ENCODE measurements around the gene CLEC2A. TPM values are rescaled to one million over a fixed set of nuclear protein-coding genes. Genes with fewer than 3 reads are reported as not detected.
"Not testable (repeated sequence)": the region's sequence is repeated elsewhere in the genome, so short reads cannot be mapped to it uniquely, and the experiment has no call there.

The CLEC2A gene, protein sequence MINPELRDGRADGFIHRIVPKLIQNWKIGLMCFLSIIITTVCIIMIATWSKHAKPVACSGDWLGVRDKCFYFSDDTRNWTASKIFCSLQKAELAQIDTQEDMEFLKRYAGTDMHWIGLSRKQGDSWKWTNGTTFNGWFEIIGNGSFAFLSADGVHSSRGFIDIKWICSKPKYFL
- not detected for total RNA-seq
- long read RNA-seq, donor 1: 0 reads
- long read RNA-seq, donor 2: 0 reads

- intact Hi-C loops (cut with DNase I): no loop called here
- DNase-seq (ENCODE audit: low spot score): no peak
Observed at GRCh38 chr12:9932270-9932669, at the start of gene CLEC2A. Gene CLEC2A, minus strand, starts transcription at chr12:9932370. Its CDS starts 41 bp downstream, at chr12:9932329.

GRCh38 chr12:9980126-9980525 lies 48.0 kb upstream of the CLEC2A start:
- intact Hi-C loops (cut with DNase I): no loop called here
- no peak for DNase-seq (ENCODE audit: low spot score)

GRCh38 chr12:9977916-9978315 lies 45.7 kb upstream of the CLEC2A start:
- DNase-seq (ENCODE audit: low spot score): no peak
- intact Hi-C loops (cut with DNase I): no loop called here

GRCh38 chr12:9976626-9977025 lies 44.5 kb upstream of the CLEC2A start:
- DNase-seq (ENCODE audit: low spot score); intact Hi-C loops (cut with DNase I): not testable (repeated sequence)

DNA sequence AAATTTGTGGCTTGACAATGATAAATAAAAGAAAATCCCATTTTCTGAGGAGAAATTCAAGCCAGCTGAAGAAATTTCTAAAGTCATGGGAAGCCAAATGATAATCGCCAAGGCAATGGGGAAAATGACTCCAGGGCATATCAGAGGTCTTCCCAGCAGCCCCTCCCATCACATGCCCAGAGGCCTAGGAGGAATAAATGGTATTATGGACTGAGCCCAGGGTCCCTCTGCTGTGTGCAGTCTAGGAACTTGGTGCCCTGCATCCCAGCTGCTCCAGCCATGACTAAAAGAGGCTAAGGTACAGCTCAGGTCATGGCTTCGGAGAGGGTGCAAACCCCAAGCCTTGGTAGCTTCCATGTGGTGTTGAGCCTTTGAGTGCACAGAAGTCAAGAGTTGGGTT lies 43.4 kb upstream of the CLEC2A start:
- DNase-seq (ENCODE audit: low spot score): no peak
- intact Hi-C loops (cut with DNase I): no loop called here

DNA sequence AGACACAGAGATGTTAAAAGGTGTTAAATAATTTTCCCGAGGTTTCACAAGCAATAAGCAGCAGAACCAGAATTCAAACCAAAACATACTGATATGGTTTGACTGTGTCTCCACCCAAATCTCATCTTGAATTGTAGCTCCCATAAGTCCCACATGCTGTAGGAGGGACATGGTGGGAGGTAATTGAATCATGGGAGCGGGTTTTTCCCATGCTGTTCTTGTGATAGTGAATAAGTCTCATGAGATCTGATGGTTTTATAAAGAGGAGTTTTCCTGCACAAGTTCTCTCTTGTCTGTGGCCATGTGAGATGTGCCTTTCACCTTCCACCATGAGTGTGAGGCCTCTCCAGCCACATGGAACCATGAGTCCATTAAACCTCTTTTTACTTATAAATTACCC lies 42.6 kb upstream of the CLEC2A start:
- intact Hi-C loops (cut with DNase I); DNase-seq (ENCODE audit: low spot score): not testable (repeated sequence)

- DNase-seq (ENCODE audit: low spot score): no peak
- intact Hi-C loops (cut with DNase I): no loop called here
Observed at GRCh38 chr12:9973949-9974348, 41.8 kb upstream of the CLEC2A start.

DNA sequence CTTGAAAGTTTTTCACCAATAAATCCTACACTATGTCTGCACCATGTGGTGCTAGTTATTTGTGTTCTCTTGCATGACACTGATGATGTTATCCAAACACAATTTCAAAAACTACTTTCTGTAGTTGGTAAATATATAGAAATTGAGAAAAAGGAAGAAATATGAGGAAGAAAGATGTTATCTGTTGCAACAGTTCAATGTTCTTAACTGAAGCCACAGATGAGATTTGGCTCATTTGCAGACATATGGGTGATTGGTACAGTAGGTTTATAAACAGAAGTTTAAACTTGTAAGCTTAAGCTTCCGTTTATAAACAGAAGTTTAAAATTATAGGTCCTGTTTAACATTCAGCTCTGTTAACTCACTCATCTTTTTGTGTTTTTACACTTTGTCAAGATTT lies 39.0 kb upstream of the CLEC2A start, which contains the start of gene CLEC12A:
TSS of gene CLEC12A (plus strand) at position 229 of the 400 bp plus-strand sequence. CDS start 188 bp downstream, outside the sequence.
- DNase-seq (ENCODE audit: low spot score): no peak
- intact Hi-C loops (cut with DNase I): loop anchor here in 1 of 2 donors (2.0 kb wide), 1 partner anchor 64 kb away; no protein-coding TSS in a partner anchor

DNA sequence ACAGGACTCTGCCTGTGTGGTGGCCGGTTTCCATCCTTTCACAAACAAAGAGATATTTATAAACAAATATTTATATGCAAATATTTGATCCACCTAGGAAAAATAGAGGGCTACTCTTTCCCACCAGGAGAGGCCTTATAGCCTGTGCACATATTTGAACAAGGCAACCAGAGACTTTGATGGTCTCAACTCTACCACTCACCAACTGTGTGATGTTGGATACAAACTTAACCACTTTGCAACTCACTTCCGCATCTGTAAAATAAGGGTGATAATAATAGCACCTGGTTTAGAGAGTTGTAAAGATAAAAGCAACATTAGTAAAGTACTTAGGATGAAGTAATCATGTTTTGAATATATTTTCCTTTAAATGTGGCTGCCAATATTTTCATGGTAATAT lies 37.5 kb upstream of the CLEC2A start:
- intact Hi-C loops (cut with DNase I): loop anchor here in 1 of 2 donors (2.0 kb wide), 1 partner anchor 65 kb away; no protein-coding TSS in a partner anchor
- no peak for DNase-seq (ENCODE audit: low spot score)

- no peak for DNase-seq (ENCODE audit: low spot score)
- intact Hi-C loops (cut with DNase I): no loop called here
Observed at GRCh38 chr12:9961901-9962300, 29.7 kb upstream of the CLEC2A start.

DNA sequence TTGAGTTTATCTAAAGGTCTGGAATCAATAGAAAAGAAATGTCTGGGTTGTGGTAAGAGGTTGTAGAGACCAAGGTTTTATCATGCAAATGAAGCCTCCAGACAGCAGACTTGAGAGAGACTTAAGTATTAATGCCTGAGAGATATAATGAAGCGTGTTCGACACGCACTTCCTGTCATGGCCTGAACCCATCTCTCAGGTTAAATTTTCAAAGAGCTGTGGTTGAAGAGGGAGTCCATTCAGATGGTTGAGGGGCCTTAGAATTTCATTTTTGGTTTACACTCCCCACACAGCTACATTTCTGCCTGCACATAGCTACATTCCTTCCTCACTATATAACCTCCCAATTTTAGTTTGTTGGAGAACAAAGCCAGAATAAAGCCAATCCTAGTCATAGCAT lies 28.9 kb upstream of the CLEC2A start:
- intact Hi-C loops (cut with DNase I): no loop called here
- DNase-seq (ENCODE audit: low spot score): no peak

- DNase-seq (ENCODE audit: low spot score): no peak
- intact Hi-C loops (cut with DNase I): no loop called here
Observed at GRCh38 chr12:9960590-9960989, 28.4 kb upstream of the CLEC2A start.

DNA sequence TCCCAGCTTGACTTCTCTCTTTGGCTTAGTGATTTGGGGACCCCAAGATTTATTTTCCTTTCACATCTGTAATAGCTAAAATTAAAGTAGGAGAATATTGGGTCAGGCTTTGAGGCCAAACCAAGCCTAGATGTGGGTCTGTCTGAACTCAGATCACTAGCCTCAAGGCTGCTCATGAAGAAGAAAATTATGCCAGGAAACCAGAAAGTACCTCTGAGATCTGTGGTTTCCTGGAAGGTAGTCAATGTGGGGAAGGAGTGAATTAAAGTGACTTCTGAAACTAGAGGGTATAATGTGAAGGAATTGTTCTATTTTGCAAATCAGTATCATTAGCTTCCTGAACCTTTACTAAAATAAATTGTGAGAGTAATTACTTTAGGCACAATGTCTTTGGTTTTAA lies 25.7 kb upstream of the CLEC2A start:
- DNase-seq (ENCODE audit: low spot score): no peak
- intact Hi-C loops (cut with DNase I): no loop called here

GRCh38 chr12:9952954-9953729 lies 21.0 kb upstream of the CLEC2A start:
- DNase-seq (ENCODE audit: low spot score); intact Hi-C loops (cut with DNase I): not testable (repeated sequence)

DNA sequence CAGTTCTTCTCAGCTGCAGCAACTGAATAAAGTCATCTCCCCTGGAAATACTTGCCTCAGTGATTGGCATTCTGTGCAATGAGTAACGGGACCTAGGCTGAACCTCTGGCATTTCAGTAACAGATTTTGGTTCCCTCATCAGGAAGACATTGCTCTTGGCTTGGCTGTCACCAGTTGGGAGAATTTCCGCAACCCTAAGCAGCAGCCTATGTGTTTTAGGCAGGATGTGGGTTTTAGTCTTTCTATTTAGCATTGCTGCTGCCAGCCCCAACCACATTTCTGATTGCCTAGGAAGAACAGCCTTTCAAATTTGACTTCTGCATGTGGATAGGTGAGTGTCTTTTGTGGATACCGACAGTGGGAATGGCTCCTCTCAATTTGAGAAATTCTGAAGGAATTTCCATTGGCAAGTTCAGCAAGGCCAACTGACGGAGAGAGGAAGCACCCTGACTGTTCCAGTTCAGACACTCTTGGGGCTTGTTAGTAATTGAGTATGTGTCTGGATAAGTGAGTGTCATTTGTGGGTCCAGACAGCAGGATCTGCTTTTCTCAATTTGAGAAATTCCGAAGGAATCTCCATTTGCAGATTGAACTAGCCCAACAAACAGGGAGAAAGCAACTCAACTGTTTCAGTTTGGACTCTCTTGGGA lies 19.0 kb upstream of the CLEC2A start:
- intact Hi-C loops (cut with DNase I): no loop called here
- no peak for DNase-seq (ENCODE audit: low spot score)

DNA sequence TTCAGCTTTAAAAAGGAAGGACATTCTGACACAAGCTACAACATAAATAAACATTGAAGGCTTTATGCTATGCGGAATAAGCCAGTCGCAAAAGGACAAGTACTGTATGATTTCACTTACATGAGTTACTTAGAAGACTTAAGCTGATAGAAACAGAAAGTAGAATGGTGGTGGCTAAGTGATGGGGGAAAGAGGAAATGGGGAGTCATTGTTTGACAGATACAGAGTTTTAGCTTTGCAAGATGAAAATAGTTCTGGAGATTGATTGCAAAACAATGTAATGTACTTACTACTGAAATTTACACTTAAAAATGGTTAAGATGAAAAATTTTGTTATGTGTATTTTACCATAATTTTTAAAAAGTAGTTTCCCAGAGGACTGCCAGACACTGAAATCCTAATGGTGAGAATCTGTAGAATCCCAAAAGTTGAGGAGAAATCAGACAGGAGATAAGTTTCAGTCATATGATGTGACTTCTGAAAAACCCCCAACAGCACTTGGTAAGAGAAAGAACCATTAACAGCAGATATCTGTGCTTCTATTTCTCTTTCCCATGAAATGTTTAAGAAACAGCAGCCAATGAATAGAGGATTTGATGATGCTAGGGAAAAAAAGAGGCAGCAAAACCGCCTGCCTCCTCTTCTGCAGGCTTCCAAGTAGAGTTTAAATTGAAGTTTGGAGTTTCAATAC lies 16.6 kb upstream of the CLEC2A start:
- intact Hi-C loops (cut with DNase I): no loop called here
- DNase-seq (ENCODE audit: low spot score): no peak

DNA sequence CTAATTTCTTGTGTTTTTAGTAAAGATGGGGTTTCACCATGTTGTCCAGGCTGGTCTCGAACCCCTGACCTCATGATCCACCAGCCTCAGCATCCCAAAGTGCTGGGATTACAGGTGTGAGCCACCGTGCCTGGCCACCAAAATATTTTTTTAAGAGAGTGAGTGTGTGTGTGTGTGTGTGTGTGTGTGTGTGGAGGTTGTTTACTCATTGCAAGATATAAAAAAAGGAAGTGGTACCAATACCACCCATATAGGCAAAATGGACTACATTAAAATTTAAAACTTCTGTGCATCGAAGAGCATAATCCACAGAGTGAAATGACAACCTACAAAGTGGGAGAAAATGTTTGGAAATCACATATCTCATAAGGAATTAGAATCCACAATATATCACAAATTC lies 15.5 kb upstream of the CLEC2A start:
- intact Hi-C loops (cut with DNase I): no loop called here
- no peak for DNase-seq (ENCODE audit: low spot score)

GRCh38 chr12:9944391-9944790 lies 12.2 kb upstream of the CLEC2A start:
- intact Hi-C loops (cut with DNase I): no loop called here
- DNase-seq (ENCODE audit: low spot score): no peak

DNA sequence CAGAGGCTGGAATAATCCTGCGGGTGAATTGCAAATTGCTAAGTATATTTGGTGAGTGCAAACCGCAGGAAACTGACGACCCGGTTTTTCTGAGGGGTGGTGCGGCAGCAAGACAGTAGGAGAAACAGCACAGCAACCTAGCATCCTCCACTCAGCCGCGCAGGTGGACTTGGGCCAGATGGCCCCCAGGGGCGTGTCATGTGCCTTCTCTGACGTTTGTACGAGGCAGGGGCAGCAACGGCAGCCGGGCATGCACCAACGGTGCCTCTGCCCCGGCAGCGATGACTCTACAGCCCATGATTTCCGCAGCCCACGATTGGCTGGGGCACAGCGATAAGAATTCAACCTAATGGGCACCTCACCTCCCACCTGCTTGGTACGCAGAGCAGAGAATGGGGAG lies 11.1 kb upstream of the CLEC2A start:
- no peak for DNase-seq (ENCODE audit: low spot score)
- intact Hi-C loops (cut with DNase I): no loop called here

- intact Hi-C loops (cut with DNase I): no loop called here
- no peak for DNase-seq (ENCODE audit: low spot score)
Observed at GRCh38 chr12:9941838-9942237, 9.7 kb upstream of the CLEC2A start.
